Measurements from ENCODE around the gene LIG1. TPM values are rescaled to one million over a fixed set of nuclear protein-coding genes. Genes with fewer than 3 reads are reported as not detected.

The LIG1 gene
- total and polyA plus RNA-seq, 10 donors = 26.5 to 68.4 (median 36.5) TPM

GRCh38 chr19:48139053-48139452, 31.1 kb downstream of the LIG1 start:
- H3K9me3 ChIP-seq = no peaks in the 10 kb centered on the region
- WGBS, 5 donors = 75 to 95% (median 87%) methylated on average over 6 of the region's 6 CpGs
- intact Hi-C loops (cut with DNase I; ENCODE audit: low total_unique reads) = no loop called here
- H3K36me3 ChIP-seq = peaks cover 0 to 100% (median 17%) of the 10 kb centered on the region in 6 donors
- no peak for TF ChIP-seq POLR2A (IDR thresholded peaks at IDR 0.05)
- no peak for TF ChIP-seq CTCF (IDR thresholded peaks at IDR 0.05 in 8 of 11, conservative IDR thresholded peaks at IDR 0.05 in 3 of 11)
- no peak for TF ChIP-seq POLR2AphosphoS5 (IDR thresholded peaks at IDR 0.05)
- no peak overlapping the region for H3K4me3 ChIP-seq
- H3K27ac ChIP-seq = no peak overlapping the region
- peaks cover 0 to 1% (median 0%) of the 10 kb centered on the region in 6 donors for H3K4me1 ChIP-seq
- DNase-seq = no peak
- no peaks in the 10 kb centered on the region for H3K27me3 ChIP-seq (replicated peaks in 1 of 7)

- no peak for DNase-seq
These were observed 32.7 kb downstream of the LIG1 start for GRCh38 chr19:48137411-48137810.

GRCh38 chr19:48136547-48136946, 33.6 kb downstream of the LIG1 start:
- intact Hi-C loops (cut with DNase I; ENCODE audit: low total_unique reads) = no loop called here
- Histone ChIP-seq H3K27ac (no peak overlapping the region), H3K9me3 (no peaks in the 10 kb centered on the region), H3K36me3 (peaks cover 0 to 100% (median 24%) of the 10 kb centered on the region in 6 donors), H3K27me3 (replicated peaks in 1 of 7) (no peaks in the 10 kb centered on the region), H3K4me3 (no peak overlapping the region), H3K4me1 (no peaks in the 10 kb centered on the region)
- 96 to 100% (median 100%) methylated on average over 4 of the region's 4 CpGs for WGBS, 5 donors
- TF ChIP-seq CTCF (IDR thresholded peaks at IDR 0.05 in 8 of 11, conservative IDR thresholded peaks at IDR 0.05 in 3 of 11) (no peak), POLR2AphosphoS5 (IDR thresholded peaks at IDR 0.05) (no peak), POLR2A (IDR thresholded peaks at IDR 0.05) (no peak)
- DNase-seq = no peak

More at GRCh38 chr19:48137411-48137810, 32.7 kb downstream of the LIG1 start:
- intact Hi-C loops (cut with DNase I; ENCODE audit: low total_unique reads) = no loop called here
- H3K9me3 ChIP-seq = no peaks in the 10 kb centered on the region
- H3K27ac ChIP-seq = no peak overlapping the region
- no peaks in the 10 kb centered on the region for H3K4me1 ChIP-seq
- no peak overlapping the region for H3K4me3 ChIP-seq
- H3K27me3 ChIP-seq (replicated peaks in 1 of 7) = no peaks in the 10 kb centered on the region
- TF ChIP-seq POLR2AphosphoS5 (IDR thresholded peaks at IDR 0.05) (no peak), CTCF (IDR thresholded peaks at IDR 0.05 in 8 of 11, conservative IDR thresholded peaks at IDR 0.05 in 3 of 11) (no peak), POLR2A (IDR thresholded peaks at IDR 0.05) (no peak)
- H3K36me3 ChIP-seq = peaks cover 0 to 100% (median 19%) of the 10 kb centered on the region in 6 donors
- 95 to 96% (median 95%) methylated on average over 21 to 26 of the region's 26 CpGs for WGBS, 5 donors

GRCh38 chr19:48135411-48135810, 34.7 kb downstream of the LIG1 start:
- Histone ChIP-seq H3K4me3 (no peak overlapping the region), H3K27me3 (replicated peaks in 1 of 7) (no peaks in the 10 kb centered on the region), H3K36me3 (peaks cover 3 to 100% (median 32%) of the 10 kb centered on the region in 6 donors), H3K4me1 (no peaks in the 10 kb centered on the region), H3K27ac (no peak overlapping the region), H3K9me3 (no peaks in the 10 kb centered on the region)
- intact Hi-C loops (cut with DNase I; ENCODE audit: low total_unique reads) = no loop called here
- DNase-seq = no peak
- no peak for TF ChIP-seq POLR2A (IDR thresholded peaks at IDR 0.05)
- no peak for TF ChIP-seq CTCF (IDR thresholded peaks at IDR 0.05 in 8 of 11, conservative IDR thresholded peaks at IDR 0.05 in 3 of 11)
- no peak for TF ChIP-seq POLR2AphosphoS5 (IDR thresholded peaks at IDR 0.05)
- WGBS, 5 donors = 70 to 83% (median 82%) methylated on average over 6 to 8 of the region's 8 CpGs
